Keratinocyte (primary cell): Measurements from ENCODE around the gene IFNA4. TPM values are rescaled to one million over a fixed set of nuclear protein-coding genes. Genes with fewer than 3 reads are reported as not detected.
A peak's percentile ranks its signal among the peaks of the same experiment; 100 is the strongest.

Source experiments
- DNase-seq: peaks from one replicate; pipeline ENCODE4 v3.0.0-alpha.2; 2011; ENCODE audit warnings: low read depth, missing footprints, low spot score
- FAIRE-seq: peaks from 2 replicates; lab custom pipeline; 2011; peaks lifted over from hg19 to GRCh38; lab: Jason Lieb, UNC
- H2AFZ ChIP-seq: 2 replicates; pipeline ENCODE4 v1.6.0; 2012; ENCODE audit warnings: low read length, control low read depth, inconsistent platforms; ENCODE audit not compliant: control insufficient read depth
- H3K27ac ChIP-seq: 2 replicates; pipeline ENCODE4 v1.5.1; 2011; ENCODE audit warnings: low read length; ENCODE audit not compliant: control insufficient read depth, insufficient read depth
- H3K27me3 ChIP-seq: 3 replicates; pipeline ENCODE4 v1.6.0; 2011; ENCODE audit warnings: low read length; ENCODE audit not compliant: control insufficient read depth, insufficient read depth; ENCODE audit errors: extremely low read depth
- H3K36me3 ChIP-seq, 2 experiments: 2 replicates in 1 of 2; 3 replicates in 1 of 2; pipeline ENCODE4 v1.5.1; 2011; ENCODE audit warnings: low read length in 2 of 2, mild to moderate bottlenecking in 1 of 2; ENCODE audit not compliant: control insufficient read depth in 2 of 2, insufficient read depth in 2 of 2; ENCODE audit errors: extremely low read depth in 1 of 2
- H3K4me1 ChIP-seq: 3 replicates; pipeline ENCODE4 v1.5.1; 2011; ENCODE audit warnings: low read length; ENCODE audit not compliant: control insufficient read depth, insufficient read depth; ENCODE audit errors: extremely low read depth
- H3K4me2 ChIP-seq: 3 replicates; pipeline ENCODE4 v1.6.0; 2011; ENCODE audit warnings: low read depth, low read length; ENCODE audit not compliant: control insufficient read depth, insufficient read depth; ENCODE audit errors: extremely low read depth
- H3K4me3 ChIP-seq, 3 experiments: fragments of 200-600 bp in 1 of 3; sonication (generic) in 1 of 3; 2 replicates in 2 of 3; 3 replicates in 1 of 3; pipeline ENCODE4 v1.5.1; 2011 to 2016; ENCODE audit warnings: low read length in 3 of 3, mild to moderate bottlenecking in 3 of 3, control low read depth in 2 of 3, inconsistent platforms in 1 of 3, low read depth in 1 of 3, mixed read lengths in 1 of 3, mixed run types in 1 of 3, moderate library complexity in 1 of 3; ENCODE audit not compliant: control insufficient read depth in 2 of 3, insufficient read depth in 2 of 3; ENCODE audit errors: extremely low read depth in 1 of 3
- H3K79me2 ChIP-seq: 2 replicates; pipeline ENCODE4 v1.6.0; 2012; ENCODE audit warnings: low read length; ENCODE audit not compliant: control insufficient read depth, insufficient read depth
- H3K9ac ChIP-seq: 3 replicates; pipeline ENCODE4 v1.6.0; 2011; ENCODE audit warnings: low read length; ENCODE audit not compliant: control insufficient read depth, insufficient read depth; ENCODE audit errors: extremely low read depth
- H3K9me1 ChIP-seq: 3 replicates; pipeline ENCODE4 v1.6.0; 2011; ENCODE audit warnings: low read length; ENCODE audit not compliant: control insufficient read depth, insufficient read depth; ENCODE audit errors: extremely low read depth
- H3K9me3 ChIP-seq: 2 replicates; pipeline ENCODE4 v1.5.1; 2012; ENCODE audit warnings: low read depth, low read length; ENCODE audit not compliant: control insufficient read depth
- H4K20me1 ChIP-seq: 3 replicates; pipeline ENCODE4 v1.6.0; 2011; ENCODE audit warnings: low read length; ENCODE audit not compliant: control insufficient read depth, insufficient read depth; ENCODE audit errors: extremely low read depth
- EZH2 ChIP-seq: IDR thresholded peaks from one replicate; pipeline ENCODE4 v1.6.1; 2012; ENCODE audit warnings: inconsistent platforms, mild to moderate bottlenecking, low read length, moderate library complexity
- dilution Hi-C: fragments of 300-500 bp; cut with MboI; formaldehyde crosslinking; loops from one replicate; pipeline ENCODE4 v1.7.0; 2020; ENCODE audit warnings: low sequenced_read_pairs; ENCODE audit not compliant: extremely low pct_ligation_motif_present
- polyA plus RNA-seq, 5 experiments: library from polyadenylated mRNA; depleted of rRNA in 3 of 5; stranded (reverse) in 3 of 5; stranded (forward) in 1 of 5; unstranded in 1 of 5; fragments of >200 nt; gene quantifications; 1 replicate in 1 of 5; 2 replicates in 3 of 5; 3 replicates in 1 of 5; pipeline versions ENCODE4 v1.2.1 to v1.2.3, GENCODE V29; 2011 to 2012; ENCODE audit warnings: missing spikeins in 2 of 5, low read depth in 1 of 5, low replicate concordance in 1 of 5
- TF ChIP-seq, protein P1 (sequence below), 3 experiments: IDR thresholded peaks in 1 of 3; conservative IDR thresholded peaks in 1 of 3; optimal IDR thresholded peaks in 1 of 3; 2 replicates in 2 of 3; 3 replicates in 1 of 3; pipeline versions ENCODE3 to v1.5.1; 2011; ENCODE audit warnings: low read length in 3 of 3, mild to moderate bottlenecking in 3 of 3, moderate library complexity in 2 of 3, control low read depth in 1 of 3, inconsistent platforms in 1 of 3; ENCODE audit not compliant: insufficient read depth in 2 of 3; ENCODE audit errors: extremely low read depth in 1 of 3

IFNA4 gene
- polyA plus RNA-seq, 1 donor (not counting 4 experiments of a cell fraction or from before 2014, with no cell fraction given): not detected

DNA sequence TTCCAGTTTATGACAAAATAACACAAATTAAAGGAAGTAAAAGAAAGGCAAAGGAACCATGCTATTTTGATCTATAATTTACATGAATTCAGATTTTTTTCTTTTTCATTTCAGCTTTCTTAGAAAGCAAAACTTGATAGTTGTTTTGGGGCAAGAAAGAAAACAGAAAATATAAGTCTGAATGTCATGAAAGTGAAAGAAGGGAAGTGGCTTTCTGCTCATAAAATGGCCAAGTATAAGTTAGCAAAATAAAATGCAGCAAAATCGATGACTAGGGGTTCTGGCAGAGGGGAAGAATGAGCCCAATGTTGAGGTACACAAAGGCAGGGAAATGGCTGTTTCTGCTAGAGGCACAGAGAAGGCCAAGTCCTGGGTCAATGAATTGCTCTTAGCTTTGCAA is 42.8 kb downstream of the IFNA4 start:
- Histone ChIP-seq H3K36me3 (no peaks in the 10 kb centered on the region), H3K27ac (no peak overlapping the region), H3K4me1 (no peaks in the 10 kb centered on the region), H3K9ac (no peak overlapping the region), H3K4me2 (no peak overlapping the region), H3K4me3 (no peak overlapping the region), H2AFZ (no peak overlapping the region), H3K79me2 (no peaks in the 10 kb centered on the region), H4K20me1 (no peaks in the 10 kb centered on the region), H3K27me3 (peaks cover 8% of the 10 kb centered on the region), H3K9me3 (no peaks in the 10 kb centered on the region), H3K9me1 (no peaks in the 10 kb centered on the region)
- dilution Hi-C loops: no loop called here
- no peak for FAIRE-seq
- TF ChIP-seq, protein P1, sequence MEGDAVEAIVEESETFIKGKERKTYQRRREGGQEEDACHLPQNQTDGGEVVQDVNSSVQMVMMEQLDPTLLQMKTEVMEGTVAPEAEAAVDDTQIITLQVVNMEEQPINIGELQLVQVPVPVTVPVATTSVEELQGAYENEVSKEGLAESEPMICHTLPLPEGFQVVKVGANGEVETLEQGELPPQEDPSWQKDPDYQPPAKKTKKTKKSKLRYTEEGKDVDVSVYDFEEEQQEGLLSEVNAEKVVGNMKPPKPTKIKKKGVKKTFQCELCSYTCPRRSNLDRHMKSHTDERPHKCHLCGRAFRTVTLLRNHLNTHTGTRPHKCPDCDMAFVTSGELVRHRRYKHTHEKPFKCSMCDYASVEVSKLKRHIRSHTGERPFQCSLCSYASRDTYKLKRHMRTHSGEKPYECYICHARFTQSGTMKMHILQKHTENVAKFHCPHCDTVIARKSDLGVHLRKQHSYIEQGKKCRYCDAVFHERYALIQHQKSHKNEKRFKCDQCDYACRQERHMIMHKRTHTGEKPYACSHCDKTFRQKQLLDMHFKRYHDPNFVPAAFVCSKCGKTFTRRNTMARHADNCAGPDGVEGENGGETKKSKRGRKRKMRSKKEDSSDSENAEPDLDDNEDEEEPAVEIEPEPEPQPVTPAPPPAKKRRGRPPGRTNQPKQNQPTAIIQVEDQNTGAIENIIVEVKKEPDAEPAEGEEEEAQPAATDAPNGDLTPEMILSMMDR (optimal IDR thresholded peaks at IDR 0.05 in 1 of 3, IDR thresholded peaks at IDR 0.05 in 1 of 3, conservative IDR thresholded peaks at IDR 0.05 in 1 of 3; ENCODE audit: extremely low read depth in 1 of 3, insufficient read depth in 2 of 3, low read length in 3 of 3): no peak
- no peak for DNase-seq

DNA sequence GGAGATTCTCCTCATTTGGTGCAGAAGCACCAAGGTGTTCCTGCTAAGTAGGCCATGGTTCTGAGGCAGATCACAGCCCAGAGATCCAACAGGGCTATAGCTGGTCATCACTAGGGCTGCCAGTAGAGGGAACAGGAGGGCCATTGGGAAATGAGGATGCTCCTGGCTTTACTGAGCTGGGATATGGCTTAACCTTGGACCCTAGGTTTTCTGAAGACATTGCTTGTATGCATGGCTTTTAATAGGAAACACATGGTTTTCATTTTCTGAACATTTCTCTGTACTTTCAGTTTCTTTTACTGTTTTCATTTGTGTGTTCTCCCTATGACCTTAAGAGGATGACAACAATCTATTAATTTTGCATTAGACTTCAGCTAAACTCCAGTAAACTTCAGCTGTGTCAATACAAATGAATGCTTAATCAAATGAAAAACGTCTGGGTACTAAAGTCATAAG is 45.9 kb downstream of the IFNA4 start, which contains the start of gene IFNW1:
IFNW1 (minus strand) TSS at position 406 of the 456 bp plus-strand sequence; CDS start at position 144, 262 bp downstream.
- H3K9me1 ChIP-seq: no peaks in the 10 kb centered on the region
- no peak within 1 kb of the TSS for H3K9ac ChIP-seq
- H3K27me3 ChIP-seq: peaks cover 4% of the 10 kb centered on the region
- TF ChIP-seq, protein P1 (optimal IDR thresholded peaks at IDR 0.05 in 1 of 3, IDR thresholded peaks at IDR 0.05 in 1 of 3, conservative IDR thresholded peaks at IDR 0.05 in 1 of 3; ENCODE audit: extremely low read depth in 1 of 3, insufficient read depth in 2 of 3, low read length in 3 of 3): peak in 2 of 3 experiments; percentile 42 to 46
- no peak for TF ChIP-seq EZH2
- FAIRE-seq (no peak), DNase-seq (no peak)
- no peaks in the 10 kb centered on the region for H3K36me3 ChIP-seq
- H3K27ac ChIP-seq: no peak within 1 kb of the TSS
- dilution Hi-C loops: no loop called here
- no peak within 1 kb of the TSS for H3K4me2 ChIP-seq
- H2AFZ ChIP-seq: no peak within 1 kb of the TSS
- no peak within 1 kb of the TSS for H3K4me3 ChIP-seq
- no peaks in the 10 kb centered on the region for H3K79me2 ChIP-seq
- H3K9me3 ChIP-seq: no peaks in the 10 kb centered on the region
- no peaks in the 10 kb centered on the region for H4K20me1 ChIP-seq
- H3K4me1 ChIP-seq: no peaks in the 10 kb centered on the region
